ENCODE results near the gene FMN2.

Gene FMN2

DNA sequence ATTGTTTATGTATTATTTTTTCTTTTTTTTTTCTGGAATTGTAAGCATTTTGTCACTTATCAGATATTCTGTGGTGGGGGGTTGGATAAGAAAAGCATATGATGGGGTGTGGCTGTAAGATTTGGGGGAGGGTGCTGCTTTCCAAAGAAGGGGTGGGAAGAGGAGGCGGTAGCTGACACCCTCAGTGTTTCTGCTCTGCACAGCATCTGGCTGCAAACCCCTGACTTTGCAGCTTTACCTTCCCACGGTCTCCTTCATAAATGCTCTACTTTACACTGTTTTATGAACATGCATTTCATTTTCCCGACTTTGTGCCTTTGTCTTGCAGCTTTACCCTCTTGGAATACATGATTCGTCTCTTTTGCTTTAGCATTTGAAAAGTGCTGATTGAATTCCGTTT lies 7.6 kb downstream of the FMN2 start:
- DNase-seq = no peak

DNA sequence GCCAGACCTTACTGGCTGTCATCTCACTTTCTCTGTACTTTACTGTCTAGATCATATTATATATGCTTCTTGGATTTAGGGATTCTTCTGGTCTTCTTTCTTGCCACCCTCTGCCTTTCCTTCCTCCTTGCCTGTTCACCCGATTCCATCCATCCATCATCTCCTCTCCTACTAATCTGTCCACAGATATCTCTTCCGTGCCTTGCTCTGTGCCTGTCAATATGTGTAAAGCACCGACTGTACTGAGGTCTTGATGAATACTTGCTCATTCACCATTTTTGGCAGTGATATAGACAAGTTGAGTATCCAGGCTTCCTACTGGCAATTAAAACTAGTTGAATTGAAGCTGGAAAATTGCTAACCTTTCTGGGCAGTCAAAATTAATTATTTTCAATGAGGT lies 8.1 kb downstream of the FMN2 start:
- DNase-seq = no peak

DNA sequence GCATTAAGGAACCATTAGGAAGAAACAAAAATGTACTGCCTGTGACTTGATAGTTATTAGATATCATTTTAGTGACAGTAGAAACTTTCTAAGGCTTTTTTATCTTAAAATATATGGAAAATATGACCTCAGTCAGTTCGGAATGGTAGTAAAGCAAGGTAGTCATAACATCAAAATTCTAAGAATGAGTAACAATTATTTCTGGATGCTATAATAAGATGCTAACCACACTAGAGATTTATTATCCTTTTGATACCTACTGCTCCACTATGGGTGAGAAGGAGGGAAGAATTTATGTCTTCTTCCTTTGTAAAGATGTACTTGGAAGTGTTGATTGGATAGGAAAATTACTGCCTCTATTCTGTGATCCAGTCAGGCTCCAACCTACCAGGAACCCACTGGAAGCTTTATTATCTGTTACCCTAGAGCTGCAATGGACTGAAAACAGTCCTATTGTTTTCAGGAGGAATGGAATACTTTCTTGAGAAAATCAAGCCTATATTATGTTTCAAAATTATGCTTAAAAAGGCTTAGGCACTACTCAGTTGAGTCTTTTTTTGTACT lies 8.8 kb downstream of the FMN2 start:
- DNase-seq = no peak

DNA sequence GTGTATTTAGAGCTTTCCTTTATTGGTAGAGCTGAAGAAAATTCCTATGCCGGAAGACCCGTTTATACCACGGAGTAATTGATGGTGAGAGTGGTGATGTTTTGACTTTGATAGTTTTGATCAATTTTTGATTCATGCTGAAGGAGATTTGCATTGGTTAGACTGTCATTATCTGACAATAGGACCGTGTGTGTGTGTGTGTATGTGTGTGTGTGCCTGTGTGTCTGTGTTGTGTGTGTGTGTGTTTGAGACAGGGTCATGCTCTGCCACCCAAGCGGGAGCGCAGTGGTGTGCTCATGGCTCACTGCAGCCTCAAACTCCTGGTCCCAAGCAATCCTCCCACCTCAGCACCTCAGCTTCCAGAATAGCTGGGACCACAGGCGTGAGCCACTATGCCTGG lies 9.6 kb downstream of the FMN2 start:
- DNase-seq = no peak

DNA sequence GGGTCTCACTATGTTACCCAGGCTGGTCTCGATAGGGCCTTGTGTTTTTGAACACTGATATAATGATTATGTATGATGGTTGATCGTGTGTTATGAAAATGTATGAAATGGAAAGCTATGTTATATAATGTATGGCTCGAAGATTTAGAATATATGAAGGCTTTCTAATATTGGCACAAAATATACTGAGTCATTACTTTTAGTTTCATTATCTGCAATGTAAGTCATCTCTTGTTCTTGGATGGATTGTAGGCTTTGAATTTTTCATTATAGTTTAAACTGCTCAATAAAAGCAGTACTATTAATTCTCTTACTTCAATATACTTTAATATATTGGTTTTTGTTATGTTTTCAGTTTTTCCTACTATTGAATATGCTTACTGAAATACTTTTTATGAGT lies 10.1 kb downstream of the FMN2 start:
- DNase-seq = no peak

DNA sequence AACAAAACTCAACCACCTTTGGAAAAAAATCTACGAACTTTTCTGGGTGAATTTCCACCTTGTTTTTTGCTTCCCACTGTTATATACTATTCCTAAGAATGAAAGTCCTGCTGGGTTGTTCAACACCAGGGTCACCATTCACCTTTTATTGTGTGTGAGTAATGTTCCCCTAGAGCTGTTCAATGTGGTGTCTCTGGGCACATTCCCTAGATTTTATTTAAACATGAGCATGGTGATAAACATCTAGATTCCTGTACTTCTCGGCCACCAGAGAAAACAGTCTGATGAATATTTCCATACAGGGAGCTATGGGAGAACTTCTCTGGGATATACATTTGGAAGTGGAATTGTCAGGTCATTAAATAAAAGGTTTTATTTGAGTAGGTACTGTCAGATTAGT lies 13.0 kb downstream of the FMN2 start:
- DNase-seq = no peak

DNA sequence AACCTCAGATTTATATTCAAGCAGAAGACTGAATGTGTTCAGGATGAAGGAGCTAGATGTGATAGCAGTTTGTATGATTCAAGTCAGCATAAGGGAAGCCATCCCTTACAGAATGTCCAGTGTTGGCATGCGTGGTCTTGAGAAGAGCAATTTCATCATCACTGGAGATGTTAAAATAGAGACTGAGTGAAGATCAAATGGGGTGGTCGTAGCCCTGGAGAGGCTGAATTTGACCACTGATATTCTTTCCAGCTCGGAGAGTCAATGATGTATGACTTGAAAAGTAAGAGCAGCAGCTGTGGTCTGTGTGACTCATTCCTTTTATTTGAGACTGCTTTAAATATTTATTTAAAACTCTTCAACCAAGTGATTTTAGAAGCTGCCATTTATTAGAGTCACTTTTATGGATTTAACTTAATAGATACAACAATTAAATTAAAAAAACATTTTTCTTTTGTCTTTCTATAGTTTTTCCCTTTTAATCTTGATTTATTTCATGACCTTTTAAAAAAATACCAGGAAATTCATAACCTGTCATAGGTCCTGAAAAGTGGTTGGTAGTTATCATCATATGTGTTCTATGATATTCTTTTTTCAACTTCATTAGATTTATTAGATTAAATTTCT lies 15.5 kb downstream of the FMN2 start:
- DNase-seq = no peak

DNA sequence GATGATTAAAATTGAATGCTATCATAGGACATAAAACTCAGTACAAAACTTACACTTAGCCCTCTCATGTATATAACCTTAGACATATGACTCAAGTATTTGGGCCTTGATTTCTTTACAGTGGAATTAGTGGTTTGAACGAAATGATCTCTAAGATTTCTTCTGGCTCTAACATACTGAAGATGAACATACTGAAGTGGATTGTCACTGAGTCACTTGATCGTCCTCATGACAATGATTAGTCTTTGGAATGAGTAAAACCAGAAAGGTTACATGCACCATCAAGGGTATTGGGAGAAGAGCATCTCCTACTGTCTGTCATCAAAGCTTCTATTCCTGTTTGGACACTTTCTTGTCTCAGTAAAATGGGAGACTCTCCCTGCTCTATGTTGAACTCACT lies 17.4 kb downstream of the FMN2 start:
- no peak for DNase-seq

DNA sequence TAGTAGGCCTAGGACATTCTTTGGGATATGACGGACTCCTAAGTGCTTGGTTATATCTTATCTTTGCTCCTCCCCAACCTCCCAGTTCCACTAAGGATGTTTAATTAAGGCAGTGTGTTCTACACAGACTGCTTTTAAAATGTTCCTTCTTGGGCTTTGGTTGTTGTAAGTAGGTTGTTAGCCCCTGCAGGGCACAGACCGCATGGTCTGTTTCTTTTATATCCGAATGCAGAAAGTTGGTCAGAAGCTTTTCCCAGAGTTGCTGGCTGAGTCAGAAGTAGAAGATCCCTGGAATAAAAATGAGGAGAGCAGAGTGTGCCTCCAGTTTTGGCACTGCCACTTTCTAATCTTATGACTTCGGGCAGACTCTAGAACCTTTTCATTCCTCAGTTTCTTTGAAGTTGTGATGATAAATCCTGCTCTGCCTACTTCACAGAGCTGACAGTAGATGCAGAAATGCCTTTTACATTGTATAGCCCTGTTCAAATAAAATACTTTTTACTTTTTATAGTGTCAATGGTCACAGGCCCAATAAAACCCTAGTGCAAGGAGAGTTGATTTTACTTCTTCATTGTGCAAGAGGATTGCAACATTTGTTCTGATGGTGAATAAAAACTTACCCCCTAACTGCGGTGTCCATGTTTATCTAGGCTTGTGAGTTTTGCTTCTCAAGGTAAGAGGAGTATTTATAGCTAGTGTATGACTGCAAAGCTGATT lies 18.4 kb downstream of the FMN2 start:
- no peak for DNase-seq

DNA sequence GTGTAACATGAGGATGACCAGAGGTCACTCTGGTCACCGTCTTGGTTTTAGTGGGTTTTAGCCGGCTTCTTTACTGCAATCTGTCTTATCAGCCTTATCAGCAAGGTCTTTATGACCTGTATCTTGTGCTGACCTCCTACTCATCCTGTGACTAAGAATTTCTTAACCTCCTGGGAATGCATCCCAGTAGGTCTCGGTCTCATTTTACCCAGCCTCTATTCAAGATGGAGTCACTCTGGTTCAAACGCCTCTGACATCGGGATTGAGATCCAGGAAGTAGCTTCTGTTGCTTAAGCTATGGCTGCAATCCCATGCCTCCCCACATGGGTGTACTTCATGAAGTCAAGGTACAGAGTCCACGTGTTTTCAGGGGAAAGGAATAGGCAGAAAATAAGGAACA lies 19.9 kb downstream of the FMN2 start:
- no peak for DNase-seq

DNA sequence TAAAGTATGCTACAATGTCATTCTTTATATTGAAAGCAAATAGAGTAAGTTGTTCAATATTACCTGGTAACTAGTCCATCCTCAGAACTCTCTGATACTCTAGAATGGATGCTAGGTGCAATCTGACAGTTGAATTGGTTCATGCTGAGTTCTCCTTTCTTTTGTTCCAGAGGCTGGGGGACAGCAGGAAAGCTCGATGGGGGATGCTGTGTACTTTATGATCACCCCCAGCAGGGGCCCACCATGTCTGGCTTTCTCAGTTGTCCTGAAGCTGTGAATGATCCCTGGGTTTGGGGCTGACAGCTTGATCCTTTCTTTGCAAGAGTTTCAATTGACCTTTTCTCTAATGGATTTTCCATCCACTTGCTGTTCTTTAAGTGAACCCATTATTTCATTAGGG lies 22.5 kb downstream of the FMN2 start:
- DNase-seq = no peak

DNA sequence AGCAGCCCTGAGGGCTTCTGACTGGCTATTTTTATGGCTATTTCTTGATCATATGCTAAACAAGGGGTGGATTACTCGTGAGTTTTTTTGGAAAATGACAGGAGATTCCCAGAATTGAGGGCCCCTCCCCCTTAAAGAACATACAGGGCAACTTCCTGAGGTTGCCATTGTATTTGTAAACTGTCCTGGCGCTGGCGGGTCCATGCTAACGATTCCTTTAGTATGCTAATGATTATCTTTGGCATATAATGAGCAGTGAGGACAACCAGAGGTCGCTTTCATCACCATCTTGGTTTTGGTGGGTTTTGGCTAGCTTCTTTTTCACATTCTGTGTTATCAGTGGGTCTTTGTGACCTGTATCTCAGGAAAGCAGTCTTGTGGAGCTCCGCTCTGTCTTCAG lies 24.1 kb downstream of the FMN2 start:
- no peak for DNase-seq

DNA sequence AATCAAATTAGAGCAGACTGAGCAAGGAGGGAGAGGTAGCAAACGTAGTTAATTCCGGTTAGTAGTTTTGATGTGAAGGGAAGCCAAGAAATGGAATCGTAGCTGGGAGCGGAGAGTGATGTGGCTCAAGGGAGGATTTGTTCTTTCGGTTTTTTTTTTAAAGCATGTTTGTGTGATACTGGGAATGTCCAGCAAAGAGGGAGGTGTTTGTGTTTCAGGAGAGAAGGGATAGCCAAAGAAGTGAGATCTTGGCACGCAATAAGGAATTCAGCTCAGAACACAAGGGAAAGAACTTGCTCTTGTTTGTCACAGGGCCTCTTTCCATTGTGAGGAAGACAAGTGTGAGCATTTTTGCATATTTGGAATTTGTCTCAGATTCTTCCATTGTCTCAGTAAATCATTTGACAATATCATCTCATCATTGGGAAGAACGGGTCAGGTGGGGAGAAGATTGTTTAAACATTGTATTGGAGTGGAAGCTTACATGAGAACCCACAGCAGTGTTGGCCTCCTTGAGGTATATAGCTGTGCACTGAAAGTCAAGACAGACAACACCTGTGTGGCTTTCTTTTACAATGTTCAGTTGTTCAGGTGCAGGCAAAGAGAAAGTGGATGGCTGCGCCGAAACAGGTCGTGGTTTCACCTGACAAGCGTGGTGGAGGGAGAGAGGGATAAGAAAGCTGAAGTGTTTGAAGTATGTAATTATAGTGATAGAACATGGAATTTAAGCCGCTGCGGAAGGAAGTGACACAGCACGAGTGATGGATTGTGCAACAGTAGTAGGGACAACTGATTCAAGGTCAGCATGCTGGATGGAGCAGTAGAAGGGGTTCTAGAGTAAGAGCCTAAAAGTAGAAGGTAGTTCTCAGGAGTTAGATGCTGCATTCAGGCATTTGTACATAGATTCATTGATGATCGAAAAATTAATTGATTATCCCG lies 25.4 kb downstream of the FMN2 start:
- DNase-seq = no peak

DNA sequence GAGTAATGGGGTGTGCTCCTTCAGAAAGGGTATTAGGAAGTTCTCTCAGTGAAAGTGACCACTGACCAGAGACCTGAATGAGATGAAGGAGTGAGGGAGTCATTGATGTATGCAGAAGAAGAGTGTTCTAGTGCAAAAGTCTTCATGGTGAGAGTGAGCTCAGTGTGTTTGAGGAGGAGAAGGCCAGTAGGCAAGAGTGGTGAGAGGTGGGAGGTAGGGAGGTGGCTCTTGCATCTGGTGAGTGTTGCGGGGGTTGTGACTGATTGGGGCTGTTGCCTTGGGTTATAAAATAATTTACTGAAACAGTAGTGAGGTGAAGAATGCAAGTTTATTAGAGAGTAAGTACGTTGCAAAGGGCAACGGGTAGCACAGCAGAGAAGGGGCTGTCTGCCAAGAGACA lies 26.2 kb downstream of the FMN2 start:
- DNase-seq = no peak

DNA sequence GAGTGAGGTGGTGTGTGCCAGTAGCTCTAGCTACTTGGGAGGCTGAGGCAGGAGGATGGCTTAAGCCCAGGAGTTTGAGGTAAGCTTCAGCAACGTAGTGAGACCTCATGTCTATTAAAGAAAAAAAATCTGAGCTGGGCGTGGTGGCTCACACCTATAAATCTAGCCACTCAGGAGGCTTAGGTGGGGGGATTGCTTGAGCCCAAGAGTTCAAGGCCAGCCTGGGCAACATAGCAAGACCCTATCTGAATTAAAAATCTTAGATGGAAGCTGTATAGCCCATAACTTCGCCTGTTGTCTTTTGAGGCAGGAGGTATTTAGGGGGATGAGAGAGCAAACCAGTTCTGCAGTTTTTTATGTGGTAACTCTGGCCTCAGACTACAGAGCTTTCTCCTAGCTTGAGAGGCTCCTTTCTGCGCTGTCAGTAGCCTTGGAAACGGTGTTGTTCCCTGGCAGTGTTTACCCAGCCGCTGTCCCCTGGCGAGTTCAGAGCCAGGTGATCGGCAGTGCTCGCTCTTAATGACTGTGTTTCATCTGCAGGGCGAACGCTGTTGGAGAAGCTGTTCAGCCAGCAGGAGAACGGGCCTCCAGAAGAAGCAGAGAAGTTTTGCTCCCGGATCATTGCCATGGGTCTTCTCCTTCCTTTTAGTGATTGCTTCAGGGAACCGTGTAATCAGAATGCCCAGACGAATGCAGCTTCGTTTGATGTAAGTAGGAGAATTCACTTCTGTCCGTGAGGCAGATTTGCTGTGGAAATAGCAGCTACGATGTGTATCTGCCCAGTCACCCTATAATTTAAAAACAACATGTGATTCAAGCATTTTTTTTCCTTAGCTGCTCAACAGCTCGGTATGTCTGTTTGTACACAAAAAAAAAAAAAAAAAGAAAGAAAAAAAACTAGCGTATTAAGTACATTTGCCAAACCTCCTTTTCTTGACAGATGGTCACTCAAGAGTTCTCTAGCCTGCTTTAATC lies 31.2 kb downstream of the FMN2 start:
- no peak for DNase-seq

DNA sequence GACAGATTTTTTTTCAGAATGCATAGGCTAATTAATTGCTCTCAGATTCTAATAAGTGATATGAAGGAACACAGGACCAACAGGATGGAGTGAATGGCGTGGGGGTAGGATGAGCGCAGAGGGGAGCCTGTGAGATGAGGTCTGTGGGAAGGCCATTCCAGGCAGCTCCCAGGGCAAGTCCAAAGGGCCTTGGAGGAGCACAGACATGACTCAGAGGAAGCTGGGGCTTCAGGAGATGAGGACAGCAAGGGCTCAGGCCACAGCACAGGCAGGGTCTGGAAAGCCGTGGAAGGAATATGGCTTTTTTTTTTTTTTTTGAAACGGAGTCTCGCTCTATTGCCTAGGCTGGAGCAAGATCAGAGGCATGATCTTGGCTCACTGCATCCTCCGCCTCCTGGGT lies 35.1 kb downstream of the FMN2 start:
- no peak for DNase-seq

DNA sequence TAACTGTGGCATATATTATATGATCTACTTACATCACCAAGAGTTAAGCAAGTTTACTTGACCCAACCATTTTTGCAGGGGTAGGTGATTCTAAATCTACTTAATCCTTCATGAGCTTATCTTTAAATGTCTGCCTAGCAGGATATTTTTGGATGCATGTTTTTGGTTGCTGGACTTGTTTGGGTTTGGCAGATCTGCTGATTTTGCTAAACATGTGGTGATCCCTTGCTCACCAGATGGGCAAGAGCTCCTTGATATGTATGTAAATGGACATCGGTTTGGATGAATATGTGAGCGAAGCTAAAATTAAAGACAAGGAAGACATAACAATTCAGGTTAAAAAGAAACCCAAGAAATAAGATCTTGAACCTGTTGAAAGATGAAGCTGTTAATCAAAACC lies 36.7 kb downstream of the FMN2 start:
- DNase-seq = no peak

DNA sequence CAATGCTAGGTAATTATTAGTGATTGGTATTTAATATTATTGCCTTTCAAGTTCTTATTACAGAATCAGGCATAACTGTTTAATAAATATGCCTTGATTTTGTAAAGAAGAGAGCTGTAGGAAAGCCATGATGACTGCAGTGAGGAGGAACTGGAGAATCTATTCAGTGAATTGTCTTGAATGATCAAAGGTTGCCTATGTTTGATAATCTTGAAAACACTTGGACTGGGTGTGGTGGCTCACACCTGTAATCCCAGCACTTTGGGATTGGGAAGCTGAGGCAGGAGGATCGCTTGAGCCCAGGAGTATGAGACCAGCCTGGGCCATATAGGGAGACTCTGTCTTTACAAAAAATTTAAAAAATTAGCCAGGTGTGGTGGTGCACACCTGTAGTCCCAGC lies 42.4 kb downstream of the FMN2 start:
- DNase-seq = no peak

DNA sequence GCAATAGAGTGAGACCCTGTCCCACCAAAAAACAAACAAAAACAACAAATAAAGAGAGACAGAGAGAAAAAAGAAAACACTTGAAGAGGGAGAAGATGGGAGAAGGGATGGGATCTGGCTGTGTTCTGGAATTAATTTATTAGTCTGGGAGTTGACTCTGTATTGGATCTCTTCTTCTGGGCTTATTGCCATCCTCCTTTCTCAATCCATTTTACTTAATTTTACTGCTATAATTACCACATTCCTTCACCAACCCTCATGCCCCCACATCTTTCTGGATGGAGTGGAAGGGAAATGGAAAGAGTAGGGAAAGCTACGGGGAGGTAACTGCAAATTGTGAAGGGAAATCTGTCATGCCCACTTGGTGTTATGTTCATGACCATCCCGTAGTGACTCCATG lies 42.9 kb downstream of the FMN2 start:
- DNase-seq = no peak

DNA sequence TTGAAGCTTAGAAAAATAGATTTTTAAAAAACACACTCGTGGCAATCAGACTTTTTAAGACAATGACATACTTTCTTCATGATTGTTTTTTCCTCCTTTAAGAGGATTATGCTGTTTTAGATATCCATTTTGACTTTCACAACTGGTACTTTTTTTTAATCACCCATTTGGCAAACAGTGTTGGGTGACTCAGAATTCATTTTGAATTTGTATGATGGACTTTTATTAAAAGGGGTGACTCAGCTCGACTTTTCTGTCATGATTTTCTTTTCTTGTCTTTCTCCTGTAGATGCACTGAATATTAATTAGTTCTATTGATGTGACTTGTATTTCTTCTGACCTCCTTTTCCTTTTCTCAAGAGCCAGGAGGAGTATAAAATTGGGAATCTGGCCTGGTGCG lies 44.7 kb downstream of the FMN2 start:
- DNase-seq = no peak

DNA sequence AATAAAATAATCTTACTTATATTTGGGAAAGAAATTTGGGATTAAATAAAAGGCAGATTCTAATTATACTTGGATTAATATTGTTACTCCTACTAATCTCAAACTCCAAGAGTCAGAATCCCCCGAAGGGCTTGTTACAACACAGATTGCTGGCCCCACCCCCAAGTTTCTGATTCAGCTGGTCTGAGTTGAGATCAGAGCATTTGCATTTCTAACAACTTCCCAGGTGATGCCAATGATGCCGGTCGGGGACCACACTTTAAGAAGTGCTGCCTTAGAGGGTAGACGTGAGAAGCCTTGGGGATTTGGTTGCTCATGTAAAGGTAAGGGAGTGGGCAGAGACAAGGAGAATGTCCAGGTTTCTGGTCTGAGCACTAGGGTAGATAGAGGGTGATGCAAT lies 47.2 kb downstream of the FMN2 start:
- no peak for DNase-seq

DNA sequence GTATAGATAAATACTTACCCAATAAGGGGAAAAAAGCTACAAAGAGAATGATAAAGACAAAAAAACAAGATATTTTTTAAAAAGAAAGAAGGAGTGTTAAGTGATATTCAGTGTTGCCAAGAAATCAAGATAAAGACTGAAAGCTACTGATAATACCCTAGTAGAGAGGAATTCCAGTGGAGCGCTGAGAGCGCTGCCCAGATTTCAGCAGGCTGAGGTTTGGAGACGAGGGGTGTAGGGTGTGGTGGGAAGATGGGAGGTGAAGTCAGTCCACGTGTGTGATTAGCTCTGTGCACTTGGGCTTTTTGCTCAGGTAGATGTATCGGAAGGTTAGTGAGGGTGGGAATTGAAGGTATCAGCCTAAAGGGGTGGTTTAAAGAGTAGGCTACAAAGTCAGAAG lies 47.8 kb downstream of the FMN2 start:
- no peak for DNase-seq

DNA sequence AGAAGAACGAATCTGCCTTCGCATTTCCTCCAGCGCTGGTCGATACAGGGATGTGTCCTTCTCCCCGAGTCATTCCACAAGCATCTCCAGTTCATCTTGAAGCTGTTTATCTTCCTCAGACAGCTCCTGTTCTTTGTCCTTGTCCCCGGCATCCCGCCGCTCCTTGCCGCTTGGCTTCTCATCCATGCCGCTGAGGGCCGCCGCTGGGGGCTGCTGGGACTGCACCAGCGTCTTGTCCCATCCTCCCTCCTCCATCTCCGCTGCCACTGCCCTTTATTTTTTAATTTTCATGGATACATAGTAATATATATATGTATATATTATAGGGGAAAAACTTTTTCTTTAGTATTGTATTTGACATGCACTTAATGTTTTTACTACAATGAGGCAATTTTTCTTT lies 53.4 kb downstream of the FMN2 start:
- no peak for DNase-seq
